Cardiac fibroblast (primary cell): ENCODE measurements around the gene MRGPRG.

Experiments used
- DNase-seq, 2 donors: peaks; one replicate each; pipeline versions ENCODE4 v3.0.0 to v3.0.0-alpha.2; 2010; ENCODE audit warnings: low read depth in 2 of 2
- H3K4me3 ChIP-seq, 2 donors: replicated peaks in 1 of 2; 1 replicate in 1 of 2; 2 replicates in 1 of 2; pipeline ENCODE4 v1.5.1; 2011; ENCODE audit warnings: low read depth in 2 of 2, low read length in 2 of 2, mild to moderate bottlenecking in 2 of 2, moderate library complexity in 1 of 2
- CTCF ChIP-seq: IDR thresholded peaks from one replicate; pipeline ENCODE4 v1.5.1; 2011; ENCODE audit warnings: low read depth, mild to moderate bottlenecking, low read length, inconsistent platforms

Gene MRGPRG

GRCh38 chr11:3214420-3214699, 4.3 kb downstream of the MRGPRG start:
- no peak for DNase-seq
- no peak overlapping the region for H3K4me3 ChIP-seq
- no peak for TF ChIP-seq CTCF

- H3K4me3 ChIP-seq = no peak overlapping the region
- TF ChIP-seq CTCF = no peak
- DNase-seq = no peak
Measured at GRCh38 chr11:3213659-3214419, 4.8 kb downstream of the MRGPRG start.

GRCh38 chr11:3208272-3208671, 10.3 kb downstream of the MRGPRG start:
- TF ChIP-seq CTCF = no peak
- no peak overlapping the region for H3K4me3 ChIP-seq
- no peak for DNase-seq

GRCh38 chr11:3207526-3208189, 11.0 kb downstream of the MRGPRG start:
- no peak overlapping the region for H3K4me3 ChIP-seq
- no peak for DNase-seq
- TF ChIP-seq CTCF = no peak

- H3K4me3 ChIP-seq = no peak overlapping the region
- TF ChIP-seq CTCF = no peak
- DNase-seq = no peak
Measured at GRCh38 chr11:3206922-3207204, 11.8 kb downstream of the MRGPRG start.

- H3K4me3 ChIP-seq = no peak overlapping the region
- DNase-seq = no peak
- TF ChIP-seq CTCF = no peak
Measured at GRCh38 chr11:3206156-3206921, 12.3 kb downstream of the MRGPRG start.
